K562 (cell line): ENCODE measurements around the gene ZNF792. TPM values are rescaled to one million over a fixed set of nuclear protein-coding genes. Genes with fewer than 3 reads are reported as not detected.

ENCODE experiments used
- BRD9 ChIP-seq: fragments of 450-650 bp; IDR thresholded peaks from 2 replicates; pipeline ENCODE4 v1.6.1; 2018; ENCODE audit warnings: low read depth; ENCODE audit not compliant: partially characterized antibody
- BRF1 ChIP-seq: IDR thresholded peaks from 3 replicates; pipeline ENCODE4 v1.6.1; 2011; ENCODE audit warnings: borderline replicate concordance, mild to moderate bottlenecking; ENCODE audit not compliant: insufficient read length; ENCODE audit errors: extremely low read depth
- COPS2 ChIP-seq: fragments of 450-650 bp; conservative IDR thresholded peaks from 2 replicates; pipeline ENCODE4 v1.6.1; 2016; ENCODE audit warnings: mild to moderate bottlenecking, moderate library complexity
- HDGF ChIP-seq: fragments of 450-650 bp; IDR thresholded peaks from 2 replicates; pipeline ENCODE4 v1.6.1; 2016
- MEIS2 ChIP-seq: fragments of 450-650 bp; IDR thresholded peaks from 2 replicates; pipeline ENCODE4 v1.6.1; 2014; ENCODE audit warnings: mild to moderate bottlenecking; ENCODE audit not compliant: partially characterized antibody
- MTA3 ChIP-seq: fragments of 450-650 bp; formaldehyde crosslinking; IDR thresholded peaks from 2 replicates; pipeline ENCODE4 v1.6.1; 2017; ENCODE audit warnings: mild to moderate bottlenecking, borderline replicate concordance
- SMARCB1 ChIP-seq: IDR thresholded peaks from 2 replicates; pipeline ENCODE4 v1.6.1; 2011; ENCODE audit warnings: improper control_type of control experiment, low read depth; ENCODE audit not compliant: insufficient read length
- SRF ChIP-seq, 2 experiments: fragments of 250-450, 450-650 bp in 1 of 2; sonication (Bioruptor Pico) in 1 of 2; sonication (generic) in 1 of 2; formaldehyde crosslinking; IDR thresholded peaks; 2 replicates each; pipeline versions ENCODE4 v1.5.0 to v1.5.1; 2020 to 2022; ENCODE audit warnings: mild to moderate bottlenecking in 1 of 2, missing genetic modification reagents in 1 of 2
- TAF9B ChIP-seq: fragments of 450-650 bp; IDR thresholded peaks from 2 replicates; pipeline ENCODE4 v1.6.1; 2018; ENCODE audit warnings: mild to moderate bottlenecking; ENCODE audit not compliant: partially characterized antibody
- TBP ChIP-seq: optimal IDR thresholded peaks from 2 replicates; pipeline ENCODE3; 2011; ENCODE audit warnings: low read depth, low read length, improper control_type of control experiment
- ZNF124 ChIP-seq: sonication (generic); formaldehyde crosslinking; IDR thresholded peaks from 2 replicates; pipeline ENCODE4 v1.8.1; 2022; ENCODE audit warnings: missing genetic modification reagents
- ZNF436 ChIP-seq: fragments of 250-450, 450-650 bp; sonication (Bioruptor Pico); formaldehyde crosslinking; IDR thresholded peaks from 2 replicates; pipeline ENCODE4 v1.7.0; 2020; ENCODE audit warnings: mild to moderate bottlenecking
- polyA plus RNA-seq, 8 experiments: library from polyadenylated mRNA; depleted of rRNA in 4 of 8; stranded (reverse) in 5 of 8; unstranded in 3 of 8; fragments of >200 nt; fragmentation: Nextera tagmentation in 2 of 8; fragmentation: Illumina TruSeq in 1 of 8; extraction: Ambion mirVana in 2 of 8; extraction: Trizol in 1 of 8; gene quantifications; 2 replicates each; pipeline versions ENCODE4 v1.2.1 to v1.2.3, GENCODE V29; 2011 to 2014; ENCODE audit warnings: inconsistent platforms in 1 of 8, missing spikeins in 1 of 8
- total RNA-seq, 7 experiments: library from RNA; depleted of rRNA in 6 of 7; stranded (reverse); fragments of >200 nt in 6 of 7; fragmentation: Illumina TruSeq in 2 of 7; extraction: Trizol in 2 of 7; gene quantifications; 2 replicates each; pipeline versions ENCODE4 v1.2.1 to v1.2.3, GENCODE V29; 2011 to 2021; ENCODE audit warnings: low replicate concordance in 1 of 7
- TF ChIP-seq, protein P1 (sequence below): conservative IDR thresholded peaks from 2 replicates; pipeline ENCODE4 v1.6.1; 2011; ENCODE audit warnings: low read depth, mild to moderate bottlenecking, low read length; ENCODE audit not compliant: control insufficient read depth
- TF ChIP-seq, protein P2 (sequence below), 3 experiments: fragments of 200-800 bp in 1 of 3; fragments of 250-450 bp in 1 of 3; fragments of 450-650 bp in 1 of 3; sonication (Bioruptor Pico) in 1 of 3; sonication (Bioruptor generic) in 1 of 3; formaldehyde crosslinking in 1 of 3; IDR thresholded peaks; 2 replicates each; pipeline versions ENCODE4 v1.6.1 to v1.8.0; 2016 to 2022; ENCODE audit warnings: mild to moderate bottlenecking in 2 of 3, missing genetic modification characterization in 2 of 3, missing compliant biosample characterization in 1 of 3, moderate library complexity in 1 of 3
- TF ChIP-seq, protein P3 (sequence below): IDR thresholded peaks from 3 replicates; pipeline ENCODE4 v1.6.1; 2011; ENCODE audit warnings: borderline replicate concordance, mild to moderate bottlenecking; ENCODE audit not compliant: insufficient read length, insufficient read depth
- TF ChIP-seq, protein P4 (sequence below): fragments of 250-450 bp; sonication (Bioruptor Pico); IDR thresholded peaks from 2 replicates; pipeline ENCODE4 v1.5.0; 2021; ENCODE audit warnings: mild to moderate bottlenecking, borderline replicate concordance

ZNF792 gene
- total and polyA plus RNA-seq, 9 of the 15 experiments (the other 6 are each of a cell fraction or from before 2014, with no cell fraction given), result 3.3 to 16.5 (median 10.4) TPM

DNA sequence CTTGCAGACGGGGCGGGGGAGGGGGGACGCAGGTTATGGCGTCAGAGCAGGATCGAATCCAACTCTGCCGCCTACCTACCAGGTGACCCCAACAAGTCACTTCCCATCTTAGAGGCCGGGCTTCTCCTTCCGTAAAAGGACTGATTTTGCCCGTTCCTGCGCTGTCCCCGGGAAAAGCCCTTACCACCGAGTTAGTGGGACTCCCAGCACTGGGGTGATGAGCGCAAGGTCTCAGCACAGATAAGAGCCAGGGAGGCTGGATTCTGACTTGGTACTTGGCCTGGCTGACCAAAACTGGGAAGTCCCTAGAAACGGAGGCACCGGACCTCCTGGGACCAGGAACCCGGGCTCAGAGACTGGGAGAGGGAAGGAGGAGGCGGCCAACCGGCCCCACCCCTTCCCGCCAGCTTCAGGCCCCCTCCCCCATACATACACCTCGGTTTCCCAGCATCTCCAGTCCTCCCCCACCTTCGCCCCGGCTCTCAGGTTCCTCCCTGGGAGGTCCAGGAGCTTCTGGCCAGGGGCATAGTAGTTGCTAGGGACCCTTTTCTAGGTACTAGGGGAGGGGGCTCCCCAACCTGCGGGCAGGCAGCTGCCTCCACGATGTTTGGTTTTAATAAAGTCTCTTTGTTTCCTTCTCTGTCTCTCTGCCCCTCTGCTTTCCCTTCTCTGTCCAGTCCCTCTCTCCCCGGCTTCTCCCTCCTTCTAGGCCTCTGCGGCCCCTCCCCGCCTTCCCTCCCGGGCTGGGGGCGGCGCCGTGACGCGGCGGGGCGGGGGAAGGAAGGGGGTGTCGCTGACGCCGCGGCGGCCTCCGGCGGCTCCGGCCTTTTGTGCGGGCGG, 35.7 kb upstream of the ZNF792 start, which contains the start of gene GRAMD1A (continued):
- TF ChIP-seq BRF1 (no peak), SMARCB1 (no peak), HDGF (no peak), MTA3 (no peak), BRD9 (no peak), ZNF124 (CRISPR knock-in tag) (no peak), SRF (CRISPR knock-in tag; IDR thresholded peaks at IDR 0.05) (peak in 1 of 2 experiments; percentile 61; a peak in 1 of 4 replicates), ZNF436 (CRISPR knock-in tag) (no peak), COPS2 (no peak), MEIS2 (no peak), TAF9B (no peak), TBP (peak; percentile 51)
- TF ChIP-seq, protein P1, sequence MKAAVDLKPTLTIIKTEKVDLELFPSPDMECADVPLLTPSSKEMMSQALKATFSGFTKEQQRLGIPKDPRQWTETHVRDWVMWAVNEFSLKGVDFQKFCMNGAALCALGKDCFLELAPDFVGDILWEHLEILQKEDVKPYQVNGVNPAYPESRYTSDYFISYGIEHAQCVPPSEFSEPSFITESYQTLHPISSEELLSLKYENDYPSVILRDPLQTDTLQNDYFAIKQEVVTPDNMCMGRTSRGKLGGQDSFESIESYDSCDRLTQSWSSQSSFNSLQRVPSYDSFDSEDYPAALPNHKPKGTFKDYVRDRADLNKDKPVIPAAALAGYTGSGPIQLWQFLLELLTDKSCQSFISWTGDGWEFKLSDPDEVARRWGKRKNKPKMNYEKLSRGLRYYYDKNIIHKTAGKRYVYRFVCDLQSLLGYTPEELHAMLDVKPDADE, result 0 out of 2 replicates have a peak, but pooled peaks have one; percentile 2
- TF ChIP-seq, protein P2, sequence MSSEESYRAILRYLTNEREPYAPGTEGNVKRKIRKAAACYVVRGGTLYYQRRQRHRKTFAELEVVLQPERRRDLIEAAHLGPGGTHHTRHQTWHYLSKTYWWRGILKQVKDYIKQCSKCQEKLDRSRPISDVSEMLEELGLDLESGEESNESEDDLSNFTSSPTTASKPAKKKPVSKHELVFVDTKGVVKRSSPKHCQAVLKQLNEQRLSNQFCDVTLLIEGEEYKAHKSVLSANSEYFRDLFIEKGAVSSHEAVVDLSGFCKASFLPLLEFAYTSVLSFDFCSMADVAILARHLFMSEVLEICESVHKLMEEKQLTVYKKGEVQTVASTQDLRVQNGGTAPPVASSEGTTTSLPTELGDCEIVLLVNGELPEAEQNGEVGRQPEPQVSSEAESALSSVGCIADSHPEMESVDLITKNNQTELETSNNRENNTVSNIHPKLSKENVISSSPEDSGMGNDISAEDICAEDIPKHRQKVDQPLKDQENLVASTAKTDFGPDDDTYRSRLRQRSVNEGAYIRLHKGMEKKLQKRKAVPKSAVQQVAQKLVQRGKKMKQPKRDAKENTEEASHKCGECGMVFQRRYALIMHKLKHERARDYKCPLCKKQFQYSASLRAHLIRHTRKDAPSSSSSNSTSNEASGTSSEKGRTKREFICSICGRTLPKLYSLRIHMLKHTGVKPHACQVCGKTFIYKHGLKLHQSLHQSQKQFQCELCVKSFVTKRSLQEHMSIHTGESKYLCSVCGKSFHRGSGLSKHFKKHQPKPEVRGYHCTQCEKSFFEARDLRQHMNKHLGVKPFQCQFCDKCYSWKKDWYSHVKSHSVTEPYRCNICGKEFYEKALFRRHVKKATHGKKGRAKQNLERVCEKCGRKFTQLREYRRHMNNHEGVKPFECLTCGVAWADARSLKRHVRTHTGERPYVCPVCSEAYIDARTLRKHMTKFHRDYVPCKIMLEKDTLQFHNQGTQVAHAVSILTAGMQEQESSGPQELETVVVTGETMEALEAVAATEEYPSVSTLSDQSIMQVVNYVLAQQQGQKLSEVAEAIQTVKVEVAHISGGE (CRISPR knock-in tag; IDR thresholded peaks at IDR 0.05), result peak in 1 of 3 experiments; percentile 69; a peak in 2 of 6 replicates
- TF ChIP-seq, protein P3, sequence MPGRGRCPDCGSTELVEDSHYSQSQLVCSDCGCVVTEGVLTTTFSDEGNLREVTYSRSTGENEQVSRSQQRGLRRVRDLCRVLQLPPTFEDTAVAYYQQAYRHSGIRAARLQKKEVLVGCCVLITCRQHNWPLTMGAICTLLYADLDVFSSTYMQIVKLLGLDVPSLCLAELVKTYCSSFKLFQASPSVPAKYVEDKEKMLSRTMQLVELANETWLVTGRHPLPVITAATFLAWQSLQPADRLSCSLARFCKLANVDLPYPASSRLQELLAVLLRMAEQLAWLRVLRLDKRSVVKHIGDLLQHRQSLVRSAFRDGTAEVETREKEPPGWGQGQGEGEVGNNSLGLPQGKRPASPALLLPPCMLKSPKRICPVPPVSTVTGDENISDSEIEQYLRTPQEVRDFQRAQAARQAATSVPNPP, result no peak
- TF ChIP-seq, protein P4, sequence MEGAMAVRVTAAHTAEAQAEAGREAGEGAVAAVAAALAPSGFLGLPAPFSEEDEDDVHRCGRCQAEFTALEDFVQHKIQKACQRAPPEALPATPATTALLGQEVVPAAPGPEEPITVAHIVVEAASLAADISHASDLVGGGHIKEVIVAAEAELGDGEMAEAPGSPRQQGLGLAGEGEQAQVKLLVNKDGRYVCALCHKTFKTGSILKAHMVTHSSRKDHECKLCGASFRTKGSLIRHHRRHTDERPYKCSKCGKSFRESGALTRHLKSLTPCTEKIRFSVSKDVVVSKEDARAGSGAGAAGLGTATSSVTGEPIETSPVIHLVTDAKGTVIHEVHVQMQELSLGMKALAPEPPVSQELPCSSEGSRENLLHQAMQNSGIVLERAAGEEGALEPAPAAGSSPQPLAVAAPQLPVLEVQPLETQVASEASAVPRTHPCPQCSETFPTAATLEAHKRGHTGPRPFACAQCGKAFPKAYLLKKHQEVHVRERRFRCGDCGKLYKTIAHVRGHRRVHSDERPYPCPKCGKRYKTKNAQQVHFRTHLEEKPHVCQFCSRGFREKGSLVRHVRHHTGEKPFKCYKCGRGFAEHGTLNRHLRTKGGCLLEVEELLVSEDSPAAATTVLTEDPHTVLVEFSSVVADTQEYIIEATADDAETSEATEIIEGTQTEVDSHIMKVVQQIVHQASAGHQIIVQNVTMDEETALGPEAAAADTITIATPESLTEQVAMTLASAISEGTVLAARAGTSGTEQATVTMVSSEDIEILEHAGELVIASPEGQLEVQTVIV (CRISPR knock-in tag), result no peak
